ENCODE data around the gene DVL2.

DVL2 gene

GRCh38 chr17:7237266-7237760, 3.0 kb upstream of the DVL2 start:
- no peak for DNase-seq

GRCh38 chr17:7236808-7237207, 2.5 kb upstream of the DVL2 start:
- DNase-seq: no peak

GRCh38 chr17:7235693-7236665, 1.7 kb upstream of the DVL2 start:
- no peak for DNase-seq

- no peak for DNase-seq
These were observed 625 bp downstream of the DVL2 start for GRCh38 chr17:7233701-7234082.

- no peak for DNase-seq
These were observed 2.2 kb downstream of the DVL2 start for GRCh38 chr17:7232114-7232513.

- DNase-seq: no peak
These were observed 4.8 kb downstream of the DVL2 start for GRCh38 chr17:7229504-7229903.

GRCh38 chr17:7228920-7229319, 5.4 kb downstream of the DVL2 start:
- DNase-seq: no peak

GRCh38 chr17:7226721-7227710, 7.3 kb downstream of the DVL2 start:
- no peak for DNase-seq

- no peak for DNase-seq
These were observed 8.5 kb downstream of the DVL2 start for GRCh38 chr17:7225711-7226331.

- no peak for DNase-seq
These were observed 9.6 kb downstream of the DVL2 start for GRCh38 chr17:7224661-7225111.

GRCh38 chr17:7224110-7224509, 10.2 kb downstream of the DVL2 start:
- no peak for DNase-seq

- DNase-seq: no peak
These were observed 10.9 kb downstream of the DVL2 start for GRCh38 chr17:7223375-7223774.

GRCh38 chr17:7222972-7223292, 11.4 kb downstream of the DVL2 start:
- DNase-seq: no peak

GRCh38 chr17:7222093-7222971, 12.0 kb downstream of the DVL2 start:
- no peak for DNase-seq

GRCh38 chr17:7221278-7222092, 12.8 kb downstream of the DVL2 start:
- DNase-seq: no peak

- DNase-seq: peak; percentile 71
These were observed 13.6 kb downstream of the DVL2 start for GRCh38 chr17:7220593-7221277.

GRCh38 chr17:7219812-7220592, 14.3 kb downstream of the DVL2 start, which contains the start of the genes ACADVL and DLG4:
Gene ACADVL (plus strand): TSS chr17:7219938. CDS start chr17:7219985, 47 bp downstream.
Gene DLG4 (minus strand): TSS chr17:7219836.
- peak; percentile 80 for DNase-seq

- no peak for DNase-seq
These were observed 15.0 kb downstream of the DVL2 start for GRCh38 chr17:7219229-7219811.

- no peak for DNase-seq
These were observed 15.6 kb downstream of the DVL2 start for GRCh38 chr17:7218758-7219157.
